SU-DHL-6 (cell line): ENCODE results near the gene NFATC3.

Source experiments
- EZH2phosphoT487 ChIP-seq: fragments of 200-600 bp; sonication (generic), shearing (Covaris generic); conservative IDR thresholded peaks from 2 replicates; pipeline ENCODE4 v1.6.1; 2018; ENCODE audit warnings: mild to moderate bottlenecking, antibody characterized with exemption, low read length, moderate library complexity, mixed read lengths
- TF ChIP-seq, protein P1 (sequence below): fragments of 200-600 bp; sonication (generic); IDR thresholded peaks from one replicate; pipeline ENCODE4 v1.5.1; 2017; ENCODE audit warnings: antibody characterized with exemption, mild to moderate bottlenecking, low read length, moderate library complexity; ENCODE audit not compliant: insufficient read depth, poor library complexity, severe bottlenecking

DNA sequence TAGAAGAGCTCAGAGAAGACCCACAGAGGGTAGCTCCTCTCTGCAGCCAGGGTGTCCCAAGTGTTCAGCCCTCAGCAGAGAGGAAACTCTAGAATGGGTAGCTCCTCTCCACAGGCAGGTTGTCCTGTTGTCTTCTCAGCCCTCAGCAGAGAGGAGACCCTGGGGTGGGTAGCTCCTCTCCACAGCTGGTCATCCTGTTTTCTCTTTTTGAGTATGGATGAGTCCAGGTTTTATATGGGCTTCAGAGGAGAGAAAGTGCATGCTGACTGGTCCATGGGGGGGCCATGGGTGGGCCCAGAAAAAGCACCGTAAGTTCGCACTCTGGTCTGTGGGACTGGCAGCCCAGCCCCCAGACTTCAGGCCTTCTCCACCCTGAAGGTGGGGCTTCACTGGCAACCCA, 102.3 kb downstream of the NFATC3 start:
- TF ChIP-seq, protein P1, sequence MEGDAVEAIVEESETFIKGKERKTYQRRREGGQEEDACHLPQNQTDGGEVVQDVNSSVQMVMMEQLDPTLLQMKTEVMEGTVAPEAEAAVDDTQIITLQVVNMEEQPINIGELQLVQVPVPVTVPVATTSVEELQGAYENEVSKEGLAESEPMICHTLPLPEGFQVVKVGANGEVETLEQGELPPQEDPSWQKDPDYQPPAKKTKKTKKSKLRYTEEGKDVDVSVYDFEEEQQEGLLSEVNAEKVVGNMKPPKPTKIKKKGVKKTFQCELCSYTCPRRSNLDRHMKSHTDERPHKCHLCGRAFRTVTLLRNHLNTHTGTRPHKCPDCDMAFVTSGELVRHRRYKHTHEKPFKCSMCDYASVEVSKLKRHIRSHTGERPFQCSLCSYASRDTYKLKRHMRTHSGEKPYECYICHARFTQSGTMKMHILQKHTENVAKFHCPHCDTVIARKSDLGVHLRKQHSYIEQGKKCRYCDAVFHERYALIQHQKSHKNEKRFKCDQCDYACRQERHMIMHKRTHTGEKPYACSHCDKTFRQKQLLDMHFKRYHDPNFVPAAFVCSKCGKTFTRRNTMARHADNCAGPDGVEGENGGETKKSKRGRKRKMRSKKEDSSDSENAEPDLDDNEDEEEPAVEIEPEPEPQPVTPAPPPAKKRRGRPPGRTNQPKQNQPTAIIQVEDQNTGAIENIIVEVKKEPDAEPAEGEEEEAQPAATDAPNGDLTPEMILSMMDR = no peak
- TF ChIP-seq EZH2phosphoT487 = no peak
